Measurements from ENCODE around the gene IGF1.

The IGF1 gene

GRCh38 chr12:102480406-102480805, at the start of gene IGF1:
Gene IGF1 (minus strand): TSS chr12:102480563. CDS start chr12:102480381, 182 bp downstream.
- DNase-seq: no peak

- DNase-seq: no peak
Observed at GRCh38 chr12:102528111-102528510, 47.7 kb upstream of the IGF1 start.

GRCh38 chr12:102527171-102527720, 46.9 kb upstream of the IGF1 start:
- no peak for DNase-seq

- DNase-seq: no peak
Observed at GRCh38 chr12:102526656-102527055, 46.3 kb upstream of the IGF1 start.

GRCh38 chr12:102522768-102523167, 42.4 kb upstream of the IGF1 start:
- DNase-seq: no peak

- DNase-seq: no peak
Observed at GRCh38 chr12:102521662-102522277, 41.4 kb upstream of the IGF1 start.

GRCh38 chr12:102518871-102519270, 38.5 kb upstream of the IGF1 start:
- no peak for DNase-seq

- no peak for DNase-seq
Observed at GRCh38 chr12:102514696-102515095, 34.3 kb upstream of the IGF1 start.

- no peak for DNase-seq
Observed at GRCh38 chr12:102513739-102514138, 33.4 kb upstream of the IGF1 start.

- no peak for DNase-seq
Observed at GRCh38 chr12:102513272-102513671, 32.9 kb upstream of the IGF1 start.

- no peak for DNase-seq
Observed at GRCh38 chr12:102512523-102512922, 32.2 kb upstream of the IGF1 start.

- DNase-seq: no peak
Observed at GRCh38 chr12:102511575-102511974, 31.2 kb upstream of the IGF1 start.

- DNase-seq: no peak
Observed at GRCh38 chr12:102510463-102510862, 30.1 kb upstream of the IGF1 start.

- DNase-seq: no peak
Observed at GRCh38 chr12:102510031-102510430, 29.7 kb upstream of the IGF1 start.

- DNase-seq: no peak
Observed at GRCh38 chr12:102509123-102509626, 28.8 kb upstream of the IGF1 start.

GRCh38 chr12:102508052-102508451, 27.7 kb upstream of the IGF1 start:
- no peak for DNase-seq

GRCh38 chr12:102507301-102507700, 26.9 kb upstream of the IGF1 start:
- DNase-seq: no peak

GRCh38 chr12:102504871-102505270, 24.5 kb upstream of the IGF1 start:
- DNase-seq: no peak

GRCh38 chr12:102504280-102504679, 23.9 kb upstream of the IGF1 start:
- no peak for DNase-seq

- no peak for DNase-seq
Observed at GRCh38 chr12:102503831-102504230, 23.5 kb upstream of the IGF1 start.

GRCh38 chr12:102503056-102503681, 22.8 kb upstream of the IGF1 start:
- no peak for DNase-seq

GRCh38 chr12:102501773-102502172, 21.4 kb upstream of the IGF1 start:
- DNase-seq: no peak

- no peak for DNase-seq
Observed at GRCh38 chr12:102498471-102498870, 18.1 kb upstream of the IGF1 start.

- DNase-seq: no peak
Observed at GRCh38 chr12:102497743-102498142, 17.4 kb upstream of the IGF1 start.

All from NCI-H1092 treated with DMSO at 0.1 percent for 48 hours (cell line).